AG04450 (cell line): ENCODE data around the gene ANO9. TPM values are rescaled to one million over a fixed set of nuclear protein-coding genes. Genes with fewer than 3 reads are reported as not detected.

Experiments
- CTCF ChIA-PET: fragments of 300-600, 350-600 bp; formaldehyde crosslinking; extraction: SDS; loops from one replicate; lab custom pipeline; 2022; ENCODE audit warnings: antibody characterized with exemption, inconsistent platforms; lab: Charles Lee
- POLR2A ChIA-PET: fragments of 350-600 bp; formaldehyde crosslinking; extraction: SDS; loops from one replicate; lab custom pipeline; 2021; ENCODE audit warnings: antibody characterized with exemption, inconsistent platforms; lab: Yijun Ruan, JAX
- DNase-seq: peaks from one replicate; pipeline ENCODE4 v3.0.0-alpha.2; 2011; ENCODE audit warnings: low read depth, low spot score
- H3K27ac ChIP-seq: one replicate; pipeline ENCODE4 v1.5.1; 2012; ENCODE audit warnings: low read depth, low read length, control low read depth
- H3K27me3 ChIP-seq: one replicate; pipeline ENCODE4 v1.6.0; 2012; ENCODE audit warnings: low read length; ENCODE audit not compliant: control insufficient read depth, insufficient read depth
- H3K4me3 ChIP-seq: 2 replicates; pipeline ENCODE4 v1.5.1; 2011; ENCODE audit warnings: mild to moderate bottlenecking, low read depth, low read length, control low read depth
- H3K9me3 ChIP-seq: 2 replicates; pipeline ENCODE4 v1.5.1; 2012; ENCODE audit warnings: low read length; ENCODE audit not compliant: control insufficient read depth, insufficient read depth
- polyA plus RNA-seq: library from polyadenylated mRNA; depleted of rRNA; stranded (reverse); fragments of >200 nt; gene quantifications from 2 replicates; pipeline ENCODE4 v1.2.3, GENCODE V29; 2011
- TF ChIP-seq, protein P1 (sequence below): IDR thresholded peaks from 2 replicates; pipeline ENCODE4 v1.5.1; 2011; ENCODE audit warnings: low read depth, low read length, control low read depth, inconsistent platforms

ANO9 gene
- polyA plus RNA-seq, 1 experiment, result 0.10 TPM

DNA sequence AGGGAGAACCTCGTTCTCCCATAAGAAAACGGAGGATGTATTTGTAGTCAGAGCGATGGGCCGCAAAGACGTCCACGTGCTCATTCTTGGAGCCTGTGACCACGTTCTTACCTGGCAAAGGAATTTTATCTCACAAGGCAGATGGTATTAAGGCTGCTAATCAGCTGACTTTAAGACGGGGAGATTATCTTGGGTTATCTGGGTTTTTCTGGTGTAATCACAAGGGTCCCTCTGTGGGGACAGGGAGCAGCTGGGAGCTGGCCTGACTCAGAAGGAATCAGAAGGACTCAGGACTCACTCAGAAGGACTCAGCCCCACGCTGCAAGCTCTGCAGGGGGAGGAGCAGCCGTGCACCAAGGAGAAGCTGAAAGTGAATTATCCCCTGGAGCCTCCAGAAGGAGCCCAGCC, 19.6 kb downstream of the ANO9 start:
- no peak overlapping the region for H3K4me3 ChIP-seq
- H3K9me3 ChIP-seq, result peaks cover 9% of the 10 kb centered on the region
- no peak overlapping the region for H3K27ac ChIP-seq
- no peak for DNase-seq
- CTCF ChIA-PET, result interaction anchor here (1.4 kb wide), 1 partner anchor 26 kb away, joined by 3 read pairs; no protein-coding TSS in a partner anchor
- TF ChIP-seq, protein P1, sequence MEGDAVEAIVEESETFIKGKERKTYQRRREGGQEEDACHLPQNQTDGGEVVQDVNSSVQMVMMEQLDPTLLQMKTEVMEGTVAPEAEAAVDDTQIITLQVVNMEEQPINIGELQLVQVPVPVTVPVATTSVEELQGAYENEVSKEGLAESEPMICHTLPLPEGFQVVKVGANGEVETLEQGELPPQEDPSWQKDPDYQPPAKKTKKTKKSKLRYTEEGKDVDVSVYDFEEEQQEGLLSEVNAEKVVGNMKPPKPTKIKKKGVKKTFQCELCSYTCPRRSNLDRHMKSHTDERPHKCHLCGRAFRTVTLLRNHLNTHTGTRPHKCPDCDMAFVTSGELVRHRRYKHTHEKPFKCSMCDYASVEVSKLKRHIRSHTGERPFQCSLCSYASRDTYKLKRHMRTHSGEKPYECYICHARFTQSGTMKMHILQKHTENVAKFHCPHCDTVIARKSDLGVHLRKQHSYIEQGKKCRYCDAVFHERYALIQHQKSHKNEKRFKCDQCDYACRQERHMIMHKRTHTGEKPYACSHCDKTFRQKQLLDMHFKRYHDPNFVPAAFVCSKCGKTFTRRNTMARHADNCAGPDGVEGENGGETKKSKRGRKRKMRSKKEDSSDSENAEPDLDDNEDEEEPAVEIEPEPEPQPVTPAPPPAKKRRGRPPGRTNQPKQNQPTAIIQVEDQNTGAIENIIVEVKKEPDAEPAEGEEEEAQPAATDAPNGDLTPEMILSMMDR, result no peak
- peaks cover 46% of the 10 kb centered on the region for H3K27me3 ChIP-seq
- POLR2A ChIA-PET, result no interaction called here

DNA sequence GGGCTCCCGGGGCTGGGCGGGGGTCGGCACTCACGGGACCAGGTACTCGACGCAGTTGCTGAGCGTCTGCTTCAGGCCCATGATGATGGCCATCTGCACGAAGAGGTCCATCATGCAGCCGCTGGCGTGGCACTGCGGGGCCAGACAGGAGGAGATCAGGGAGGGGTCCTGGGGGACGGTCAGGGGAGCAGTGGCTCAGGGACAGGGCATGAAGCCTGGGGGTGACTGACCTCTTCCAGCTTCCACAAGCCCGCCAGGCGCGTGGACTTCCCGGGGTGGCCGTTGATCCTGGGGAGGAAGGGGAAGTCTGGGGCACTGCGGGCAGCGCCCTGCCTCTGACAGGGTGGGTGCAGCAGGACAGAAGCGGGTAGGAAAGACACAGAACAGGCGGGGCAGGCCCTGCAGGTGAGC, 20.9 kb downstream of the ANO9 start:
- ChIA-PET CTCF (no interaction called here), POLR2A (no interaction called here)
- no peak for DNase-seq
- Histone ChIP-seq H3K9me3 (peaks cover 9% of the 10 kb centered on the region), H3K4me3 (no peak overlapping the region), H3K27ac (no peak overlapping the region), H3K27me3 (peaks cover 40% of the 10 kb centered on the region)
- TF ChIP-seq, protein P1, result no peak

GRCh38 chr11:420054-420910, 21.5 kb downstream of the ANO9 start:
- Histone ChIP-seq H3K4me3 (no peak overlapping the region), H3K27ac (no peak overlapping the region), H3K27me3 (peaks cover 36% of the 10 kb centered on the region), H3K9me3 (peaks cover 6% of the 10 kb centered on the region)
- ChIA-PET POLR2A (no interaction called here), CTCF (no interaction called here)
- TF ChIP-seq, protein P1, result no peak
- no peak for DNase-seq

DNA sequence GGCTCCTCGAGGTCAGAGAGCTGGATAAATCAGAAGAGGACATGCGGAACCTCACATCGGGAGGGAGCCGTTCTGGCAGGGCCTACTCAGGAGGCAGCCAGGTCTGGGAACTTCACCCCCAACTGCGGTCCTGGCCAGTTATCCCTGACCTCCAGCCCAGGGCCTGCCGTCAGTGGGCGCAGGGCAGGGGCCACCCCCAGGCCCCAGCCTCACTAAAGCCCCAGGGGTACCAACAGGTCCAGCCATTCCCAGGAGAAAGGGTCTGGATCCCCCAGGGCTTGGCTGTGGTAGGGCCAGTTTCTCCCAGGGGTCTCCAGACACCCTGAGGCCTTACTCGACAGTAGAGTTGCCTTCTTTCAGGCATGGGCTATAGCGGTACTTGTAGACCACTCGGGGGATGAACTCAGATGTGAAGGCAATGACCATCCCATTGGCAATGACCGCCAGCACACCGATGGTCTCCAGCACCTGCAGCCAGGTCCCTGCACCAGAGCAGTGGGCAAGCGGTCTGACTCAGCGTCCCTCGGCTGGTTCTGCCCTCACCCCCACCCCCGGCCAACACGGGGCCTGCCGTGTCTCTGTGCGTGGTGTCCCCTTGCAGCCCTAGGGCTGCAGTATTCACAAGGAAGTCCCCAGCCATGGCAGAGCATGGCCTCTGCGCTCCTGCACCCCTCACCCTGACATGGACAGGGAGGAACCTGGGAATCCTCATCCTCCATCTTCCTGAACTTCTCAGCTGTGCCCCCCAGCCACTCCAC, 22.4 kb downstream of the ANO9 start:
- peaks cover 34% of the 10 kb centered on the region for H3K27me3 ChIP-seq
- no peak overlapping the region for H3K27ac ChIP-seq
- CTCF ChIA-PET, result no interaction called here

More for the DNA sequence above, 22.4 kb downstream of the ANO9 start:
- Histone ChIP-seq H3K9me3 (no peaks in the 10 kb centered on the region; the same call in 1 of the 2 replicates), H3K4me3 (no peak overlapping the region)
- POLR2A ChIA-PET, result no interaction called here
- DNase-seq, result no peak
- TF ChIP-seq, protein P1, result no peak
